Measurements from ENCODE around the gene CNKSR3.
"Not testable (repeated sequence)": the region's sequence is repeated elsewhere in the genome, so short reads cannot be mapped to it uniquely, and the experiment has no call there.

The CNKSR3 gene

DNA sequence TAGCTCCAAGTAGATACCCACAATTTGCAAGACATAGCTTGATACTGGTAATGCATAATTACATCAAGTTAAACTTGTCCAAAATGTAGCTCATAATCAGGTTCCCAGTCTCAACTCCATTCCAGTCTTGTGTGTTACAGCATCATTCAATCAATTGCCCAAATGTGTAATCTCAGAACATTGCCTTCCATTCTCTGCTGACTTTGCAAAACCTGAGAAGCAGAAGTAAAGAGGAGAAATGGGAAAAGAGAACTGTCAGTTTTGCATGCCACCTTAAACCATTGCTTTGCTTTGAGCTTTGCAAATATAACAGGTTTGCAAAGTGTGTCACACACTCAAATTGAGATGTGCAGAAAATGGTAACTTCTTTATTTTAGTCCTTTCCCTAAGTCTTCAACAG, 40.3 kb upstream of the CNKSR3 start:
- Mint-ChIP-seq H3K36me3 (ENCODE audit: low read depth) (no peaks in the 10 kb centered on the region), H3K27me3 (ENCODE audit: low read depth, poor library complexity) (peaks cover 4% of the 10 kb centered on the region), H3K4me3 (peak overlapping the region; percentile 5), H3K9me3 (peaks cover 11% of the 10 kb centered on the region), H3K4me1 (peaks cover 35% of the 10 kb centered on the region), H3K27ac (no peak overlapping the region)
- TF ChIP-seq, protein P1, sequence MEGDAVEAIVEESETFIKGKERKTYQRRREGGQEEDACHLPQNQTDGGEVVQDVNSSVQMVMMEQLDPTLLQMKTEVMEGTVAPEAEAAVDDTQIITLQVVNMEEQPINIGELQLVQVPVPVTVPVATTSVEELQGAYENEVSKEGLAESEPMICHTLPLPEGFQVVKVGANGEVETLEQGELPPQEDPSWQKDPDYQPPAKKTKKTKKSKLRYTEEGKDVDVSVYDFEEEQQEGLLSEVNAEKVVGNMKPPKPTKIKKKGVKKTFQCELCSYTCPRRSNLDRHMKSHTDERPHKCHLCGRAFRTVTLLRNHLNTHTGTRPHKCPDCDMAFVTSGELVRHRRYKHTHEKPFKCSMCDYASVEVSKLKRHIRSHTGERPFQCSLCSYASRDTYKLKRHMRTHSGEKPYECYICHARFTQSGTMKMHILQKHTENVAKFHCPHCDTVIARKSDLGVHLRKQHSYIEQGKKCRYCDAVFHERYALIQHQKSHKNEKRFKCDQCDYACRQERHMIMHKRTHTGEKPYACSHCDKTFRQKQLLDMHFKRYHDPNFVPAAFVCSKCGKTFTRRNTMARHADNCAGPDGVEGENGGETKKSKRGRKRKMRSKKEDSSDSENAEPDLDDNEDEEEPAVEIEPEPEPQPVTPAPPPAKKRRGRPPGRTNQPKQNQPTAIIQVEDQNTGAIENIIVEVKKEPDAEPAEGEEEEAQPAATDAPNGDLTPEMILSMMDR (IDR thresholded peaks at IDR 0.05) = no peak
- DNase-seq = no peak

DNA sequence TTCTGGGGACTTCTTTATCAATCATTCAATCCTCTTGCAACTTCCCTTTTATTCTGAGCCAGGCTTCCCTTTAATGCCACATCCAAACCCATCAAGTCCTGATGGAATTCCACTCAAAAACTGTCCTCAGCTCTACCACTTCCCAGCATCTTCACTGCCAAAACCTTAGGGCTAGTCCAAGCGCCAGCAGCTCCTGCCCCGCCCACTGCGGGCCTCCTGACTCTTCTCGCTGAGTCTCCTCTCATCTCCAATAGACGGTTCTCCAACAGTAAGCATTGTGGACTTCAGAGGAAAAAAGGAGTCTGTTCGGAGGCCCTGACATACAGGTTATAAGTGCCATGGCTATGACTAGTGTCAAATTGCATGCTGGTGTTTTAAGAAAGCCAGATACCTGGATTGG, 38.7 kb upstream of the CNKSR3 start:
- peaks cover 11% of the 10 kb centered on the region for H3K9me3 Mint-ChIP-seq
- TF ChIP-seq, protein P1 (IDR thresholded peaks at IDR 0.05) = no peak
- H3K36me3 Mint-ChIP-seq (ENCODE audit: low read depth) = no peaks in the 10 kb centered on the region
- peak overlapping the region; percentile 66 for H3K27ac Mint-ChIP-seq
- H3K4me1 Mint-ChIP-seq = peaks cover 35% of the 10 kb centered on the region
- DNase-seq = no peak
- H3K27me3 Mint-ChIP-seq (ENCODE audit: low read depth, poor library complexity) = peaks cover 4% of the 10 kb centered on the region
- no peak overlapping the region for H3K4me3 Mint-ChIP-seq

DNA sequence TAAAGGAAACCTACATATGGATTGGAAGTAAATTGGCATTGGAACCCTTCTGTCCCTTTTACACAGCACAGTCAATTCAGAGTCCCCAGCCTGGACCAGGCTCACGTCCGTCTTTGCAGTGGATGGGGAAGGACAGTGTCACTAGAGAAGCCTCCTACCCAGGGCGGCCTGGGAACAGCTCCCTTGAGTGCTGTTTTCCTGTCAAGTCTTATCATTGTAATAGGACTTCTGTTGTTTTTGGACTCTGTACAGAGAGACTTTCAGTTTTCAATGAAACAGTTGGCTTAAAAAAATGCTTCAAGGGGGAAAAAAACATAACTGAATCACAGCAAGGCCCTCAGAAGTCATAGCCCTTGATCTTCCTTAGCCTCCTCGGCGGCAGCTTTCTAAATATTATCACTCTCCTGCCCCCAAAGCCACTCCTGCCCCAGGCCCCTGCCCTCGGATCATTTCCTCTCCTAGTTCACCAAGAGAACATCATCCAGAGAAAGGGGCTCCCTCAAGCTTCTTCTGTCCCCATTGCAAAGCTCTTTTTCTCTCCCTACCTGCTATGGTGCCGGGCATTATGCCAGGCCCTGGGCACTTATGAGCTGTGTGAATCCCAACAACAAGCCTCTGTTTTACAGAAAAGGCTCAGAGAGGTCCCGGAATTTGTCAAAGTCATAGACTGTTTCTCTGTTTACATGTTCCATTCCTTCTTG, 37.8 kb upstream of the CNKSR3 start:
- peaks cover 42% of the 10 kb centered on the region for H3K4me1 Mint-ChIP-seq
- H3K27ac Mint-ChIP-seq = peak overlapping the region; percentile 90
- H3K9me3 Mint-ChIP-seq = peaks cover 4% of the 10 kb centered on the region
- TF ChIP-seq, protein P1 (IDR thresholded peaks at IDR 0.05) = no peak
- H3K4me3 Mint-ChIP-seq = no peak overlapping the region
- H3K27me3 Mint-ChIP-seq (ENCODE audit: low read depth, poor library complexity) = peaks cover 4% of the 10 kb centered on the region
- peak; percentile 60 for DNase-seq
- no peaks in the 10 kb centered on the region for H3K36me3 Mint-ChIP-seq (ENCODE audit: low read depth)

DNA sequence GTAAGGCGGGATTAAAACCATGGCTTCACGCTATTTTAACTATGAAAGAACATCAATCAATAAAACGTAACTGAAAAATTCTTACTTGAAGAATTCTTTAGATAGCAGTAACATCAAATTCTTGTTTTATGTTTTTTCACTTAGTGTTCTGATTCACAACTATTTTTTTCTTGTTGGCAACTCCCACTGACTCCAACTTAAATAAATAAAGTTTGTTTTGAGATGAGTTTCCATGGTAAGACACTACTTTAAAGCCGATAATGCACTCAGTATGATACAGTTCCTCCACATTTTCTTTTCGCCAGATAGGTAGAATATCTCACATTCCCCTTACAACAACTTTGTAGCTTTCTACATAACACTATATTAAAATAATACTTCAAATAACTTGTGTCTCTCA, 33.1 kb upstream of the CNKSR3 start:
- TF ChIP-seq, protein P1 (IDR thresholded peaks at IDR 0.05) = no peak
- H3K4me3 Mint-ChIP-seq = no peak overlapping the region
- H3K36me3 Mint-ChIP-seq (ENCODE audit: low read depth) = no peaks in the 10 kb centered on the region
- peaks cover 4% of the 10 kb centered on the region for H3K9me3 Mint-ChIP-seq
- peaks cover 55% of the 10 kb centered on the region for H3K4me1 Mint-ChIP-seq
- H3K27me3 Mint-ChIP-seq (ENCODE audit: low read depth, poor library complexity) = no peaks in the 10 kb centered on the region
- peak overlapping the region; percentile 93 for H3K27ac Mint-ChIP-seq
- no peak for DNase-seq

DNA sequence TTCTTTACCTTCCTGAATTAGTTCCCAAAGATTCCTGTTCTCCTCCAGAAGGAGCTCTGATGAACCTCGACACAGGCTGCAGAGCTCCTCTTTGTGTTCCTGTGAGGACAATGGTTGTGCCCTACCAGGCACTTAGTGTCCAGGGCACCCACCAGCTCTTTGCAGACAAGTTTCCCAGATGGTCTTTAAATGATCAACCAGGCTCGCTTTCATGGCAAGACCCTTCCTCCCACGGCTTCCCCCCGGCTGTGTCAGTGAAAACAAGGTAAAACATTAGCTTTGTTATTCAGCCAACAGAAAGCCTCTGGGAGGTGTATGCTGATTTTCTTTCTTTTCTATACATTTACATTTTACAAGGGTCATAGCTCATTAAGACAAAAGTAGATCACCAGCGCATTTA, 32.3 kb upstream of the CNKSR3 start:
- Mint-ChIP-seq H3K27me3 (ENCODE audit: low read depth, poor library complexity) (no peaks in the 10 kb centered on the region), H3K9me3 (peaks cover 4% of the 10 kb centered on the region), H3K4me1 (peaks cover 55% of the 10 kb centered on the region), H3K36me3 (ENCODE audit: low read depth) (no peaks in the 10 kb centered on the region), H3K27ac (peak overlapping the region; percentile 83), H3K4me3 (peak overlapping the region; percentile 33)
- TF ChIP-seq, protein P1 (IDR thresholded peaks at IDR 0.05) = no peak
- DNase-seq = peak; percentile 18

DNA sequence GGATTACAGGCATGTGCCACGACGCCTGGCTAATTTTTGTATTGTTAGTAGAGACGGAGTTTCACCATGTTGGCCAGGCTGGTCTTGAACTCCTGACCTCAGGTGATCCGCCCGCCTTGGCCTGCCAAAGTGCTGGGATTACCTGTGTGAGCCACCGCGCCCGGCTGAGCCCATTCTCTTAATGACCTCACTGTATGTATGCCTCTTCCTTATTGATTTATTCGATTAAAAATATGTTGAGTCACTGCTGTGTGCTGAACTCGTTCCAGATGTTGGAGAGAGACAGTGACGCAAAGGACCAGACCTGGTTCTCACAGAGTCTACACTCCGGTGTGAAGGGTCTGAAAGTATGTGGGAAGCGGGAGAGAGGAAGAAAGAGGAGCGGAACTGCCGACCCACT, 31.4 kb upstream of the CNKSR3 start:
- H3K9me3 Mint-ChIP-seq; DNase-seq; H3K4me3 Mint-ChIP-seq; H3K36me3 Mint-ChIP-seq (ENCODE audit: low read depth); H3K27me3 Mint-ChIP-seq (ENCODE audit: low read depth, poor library complexity): not testable (repeated sequence)
- H3K27ac Mint-ChIP-seq = peak overlapping the region; percentile 60
- H3K4me1 Mint-ChIP-seq = peaks cover 64% of the 10 kb centered on the region

All from nephron progenitor cell (in vitro differentiated cells).